ENCODE data around the gene SMIM45.

DNA sequence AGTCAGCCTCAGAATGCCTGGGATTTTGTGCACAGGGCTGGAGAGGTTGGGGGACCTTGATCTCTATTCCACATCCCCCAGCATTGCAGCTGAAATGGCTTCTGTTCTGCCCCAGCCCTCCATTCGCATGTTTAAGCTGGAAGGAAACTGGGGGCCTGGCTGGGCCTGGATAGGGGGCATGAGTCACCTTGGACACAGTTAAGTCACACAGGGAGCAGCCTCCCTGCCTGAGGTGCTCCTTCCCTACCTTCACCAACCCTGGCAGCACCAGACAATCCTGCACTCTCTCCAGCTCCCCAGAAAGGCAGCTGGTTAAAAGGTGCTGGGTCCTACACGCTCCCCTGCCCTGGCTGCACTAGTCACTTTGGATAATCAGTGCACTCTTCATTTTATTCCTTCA is 763 bp downstream of the SMIM45 start:
- TF ChIP-seq, protein P1, sequence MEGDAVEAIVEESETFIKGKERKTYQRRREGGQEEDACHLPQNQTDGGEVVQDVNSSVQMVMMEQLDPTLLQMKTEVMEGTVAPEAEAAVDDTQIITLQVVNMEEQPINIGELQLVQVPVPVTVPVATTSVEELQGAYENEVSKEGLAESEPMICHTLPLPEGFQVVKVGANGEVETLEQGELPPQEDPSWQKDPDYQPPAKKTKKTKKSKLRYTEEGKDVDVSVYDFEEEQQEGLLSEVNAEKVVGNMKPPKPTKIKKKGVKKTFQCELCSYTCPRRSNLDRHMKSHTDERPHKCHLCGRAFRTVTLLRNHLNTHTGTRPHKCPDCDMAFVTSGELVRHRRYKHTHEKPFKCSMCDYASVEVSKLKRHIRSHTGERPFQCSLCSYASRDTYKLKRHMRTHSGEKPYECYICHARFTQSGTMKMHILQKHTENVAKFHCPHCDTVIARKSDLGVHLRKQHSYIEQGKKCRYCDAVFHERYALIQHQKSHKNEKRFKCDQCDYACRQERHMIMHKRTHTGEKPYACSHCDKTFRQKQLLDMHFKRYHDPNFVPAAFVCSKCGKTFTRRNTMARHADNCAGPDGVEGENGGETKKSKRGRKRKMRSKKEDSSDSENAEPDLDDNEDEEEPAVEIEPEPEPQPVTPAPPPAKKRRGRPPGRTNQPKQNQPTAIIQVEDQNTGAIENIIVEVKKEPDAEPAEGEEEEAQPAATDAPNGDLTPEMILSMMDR (IDR thresholded peaks at IDR 0.05), result no peak
- TF ChIP-seq POLR2AphosphoS5 (IDR thresholded peaks at IDR 0.05) (no peak), EP300 (IDR thresholded peaks at IDR 0.05) (no peak)

All from suprapubic skin (tissue), 4 donors.